Spleen (tissue), 7 donors: ENCODE measurements around the gene DDX11.
A peak's percentile ranks its signal among the peaks of the same experiment; 100 is the strongest.
"Not testable (repeated sequence)": the region's sequence is repeated elsewhere in the genome, so short reads cannot be mapped to it uniquely, and the experiment has no call there.

Experiments used
- CTCF ChIP-seq, 11 experiments: fragments of 200-600 bp in 7 of 11; fragments of 450-650 bp in 4 of 11; sonication (generic) in 4 of 11; IDR thresholded peaks in 8 of 11; conservative IDR thresholded peaks in 3 of 11; 1 replicate in 7 of 11; 2 replicates in 4 of 11; pipeline versions ENCODE4 v1.4.0 to v1.8.0; 2016 to 2021; ENCODE audit warnings: antibody characterized with exemption in 11 of 11, inconsistent platforms in 4 of 11, mild to moderate bottlenecking in 1 of 11
- POLR2A ChIP-seq, 3 donors: fragments of 450-650 bp; IDR thresholded peaks; one replicate each; pipeline ENCODE4 v1.5.1; 2017; ENCODE audit warnings: antibody characterized with exemption in 3 of 3, mild to moderate bottlenecking in 1 of 3
- POLR2AphosphoS5 ChIP-seq, 3 donors: sonication (generic); formaldehyde crosslinking; IDR thresholded peaks; one replicate each; pipeline ENCODE4 v1.5.1; 2017; ENCODE audit warnings: antibody characterized with exemption in 3 of 3
- donor health status: DM: no; HTN: no; CAD: no; lungs with moderate emphysema.
- donor health status: DM: no; HTN: no; CAD: no.
- donor health status: DM: no; HTN: no; CAD: no.

DNA sequence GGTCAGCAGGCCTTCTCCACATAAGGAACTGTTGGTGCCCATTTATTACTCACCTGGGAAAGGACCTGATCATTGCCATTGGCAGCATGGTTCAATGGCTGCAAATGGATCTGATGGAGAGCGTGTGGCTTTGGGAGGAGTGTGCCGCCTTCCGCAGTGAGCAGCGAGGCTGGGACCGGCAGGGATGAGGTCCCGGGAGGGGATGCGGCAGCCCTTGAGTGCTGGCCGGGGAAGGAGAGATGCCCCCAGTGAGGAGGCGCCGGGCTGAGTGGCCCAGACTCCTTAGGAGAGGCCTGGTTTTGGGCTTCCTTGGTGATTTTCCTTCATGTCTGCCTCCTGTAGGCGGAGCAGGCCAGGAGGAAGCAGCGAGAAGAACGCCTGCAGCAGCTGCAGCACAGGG is 10.6 kb downstream of the DDX11 start:
- not testable (repeated sequence) for TF ChIP-seq CTCF (IDR thresholded peaks at IDR 0.05 in 8 of 11, conservative IDR thresholded peaks at IDR 0.05 in 3 of 11); POLR2A (IDR thresholded peaks at IDR 0.05)
- peak in 1 of 3 donors; percentile 18 for TF ChIP-seq POLR2AphosphoS5 (IDR thresholded peaks at IDR 0.05)
